Endometrial microvascular endothelial cells (primary cell): ENCODE results near the gene MED9. TPM values are rescaled to one million over a fixed set of nuclear protein-coding genes. Genes with fewer than 3 reads are reported as not detected.
"Not testable (repeated sequence)": the region's sequence is repeated elsewhere in the genome, so short reads cannot be mapped to it uniquely, and the experiment has no call there.

Source experiments
- in situ Hi-C: cut with HindIII; loops from 2 replicates; pipeline ENCODE4 v1.10.0; 2017; ENCODE audit warnings: low sequenced_read_pairs, low pct_unique_long_range_greater_than_20kb; ENCODE audit errors: inconsistent ontology term
- total RNA-seq: library from RNA; depleted of rRNA; stranded (reverse); fragments of >200 nt; gene quantifications from one replicate; pipeline ENCODE4 v1.2.3, GENCODE V29; 2015; ENCODE audit errors: inconsistent ontology term

MED9 gene
- 14.7 TPM for total RNA-seq

GRCh38 chr17:17476865-17477467 lies at the start of gene MED9:
MED9 (plus strand) TSS chr17:17477000; CDS start chr17:17477042, 42 bp downstream.
- in situ Hi-C loops = no loop called here

- in situ Hi-C loops = no loop called here
These were observed 47.6 kb upstream of the MED9 start for GRCh38 chr17:17429222-17429621.

- in situ Hi-C loops = not testable (repeated sequence)
These were observed 45.9 kb upstream of the MED9 start for GRCh38 chr17:17430924-17431323.

- in situ Hi-C loops = no loop called here
These were observed 45.2 kb upstream of the MED9 start for GRCh38 chr17:17431605-17432004.

- in situ Hi-C loops = no loop called here
These were observed 43.6 kb upstream of the MED9 start for GRCh38 chr17:17433000-17433703.

GRCh38 chr17:17434477-17434876 lies 42.3 kb upstream of the MED9 start:
- in situ Hi-C loops = no loop called here

GRCh38 chr17:17435323-17435722 lies 41.5 kb upstream of the MED9 start:
- in situ Hi-C loops = no loop called here

- in situ Hi-C loops = no loop called here
These were observed 39.3 kb upstream of the MED9 start for GRCh38 chr17:17437461-17437860.

- in situ Hi-C loops = no loop called here
These were observed 38.9 kb upstream of the MED9 start for GRCh38 chr17:17437893-17438292.

GRCh38 chr17:17440010-17440843 lies 36.6 kb upstream of the MED9 start:
- in situ Hi-C loops = no loop called here

GRCh38 chr17:17440938-17441675 lies 35.7 kb upstream of the MED9 start:
- in situ Hi-C loops = no loop called here

- in situ Hi-C loops = no loop called here
These were observed 33.6 kb upstream of the MED9 start for GRCh38 chr17:17443173-17443572.

GRCh38 chr17:17445296-17445924 lies 31.4 kb upstream of the MED9 start:
- in situ Hi-C loops = no loop called here

GRCh38 chr17:17445925-17446665 lies 30.7 kb upstream of the MED9 start:
- in situ Hi-C loops = no loop called here

- in situ Hi-C loops = no loop called here
These were observed 30.1 kb upstream of the MED9 start for GRCh38 chr17:17446666-17447155.

GRCh38 chr17:17447264-17447663 lies 29.5 kb upstream of the MED9 start:
- in situ Hi-C loops = no loop called here

GRCh38 chr17:17448076-17448475 lies 28.7 kb upstream of the MED9 start:
- in situ Hi-C loops = no loop called here

GRCh38 chr17:17448723-17449122 lies 28.1 kb upstream of the MED9 start:
- in situ Hi-C loops = no loop called here
